IMR-90 (cell line): ENCODE measurements around the gene PC. TPM values are rescaled to one million over a fixed set of nuclear protein-coding genes. Genes with fewer than 3 reads are reported as not detected.

Source experiments
- ATAC-seq: fragments of 200-7000 bp; cut with Tn5 transposase; 2 replicates; pipeline ENCODE4 v1.9.1; 2020; ENCODE audit warnings: low read depth, mild to moderate bottlenecking, moderate library complexity
- BruUV-seq: library from RNA; stranded (reverse); fragments of 400-500 nt; replicated peaks from 2 replicates; lab custom pipeline; 2021; lab: Mats Ljungman, UMichigan
- CTCF ChIA-PET: fragments of 300-600 bp; formaldehyde crosslinking; extraction: SDS; loops from one replicate; lab custom pipeline; 2021; ENCODE audit warnings: antibody characterized with exemption; lab: Yijun Ruan, JAX
- POLR2A ChIA-PET: fragments of 300-600 bp; sonication (Branson Sonifier 250); formaldehyde crosslinking; loops from one replicate; lab custom pipeline; 2022; ENCODE audit warnings: antibody characterized with exemption; ENCODE audit not compliant: unreplicated experiment; lab: Charles Lee
- DNase-seq: peaks from one replicate; pipeline ENCODE4 v3.0.0; 2013
- H2AFZ ChIP-seq: replicated peaks from 2 replicates; pipeline ENCODE3; 2013; ENCODE audit warnings: low read length, mild to moderate bottlenecking; ENCODE audit not compliant: poor library complexity
- H2AK5ac ChIP-seq: 2 replicates; pipeline ENCODE4 v1.6.1; 2013; ENCODE audit warnings: low read depth, low read length, inconsistent platforms
- H2AK9ac ChIP-seq: replicated peaks from 2 replicates; pipeline ENCODE3; 2013; ENCODE audit warnings: mild to moderate bottlenecking, low read depth, low read length, moderate library complexity; ENCODE audit not compliant: poor library complexity
- H2BK120ac ChIP-seq: 2 replicates; pipeline ENCODE4 v1.6.1; 2013; ENCODE audit warnings: low read depth, low read length, inconsistent platforms
- H2BK15ac ChIP-seq: 3 replicates; pipeline ENCODE4 v1.6.1; 2013; ENCODE audit warnings: low read depth, low read length, inconsistent platforms
- H2BK20ac ChIP-seq: 2 replicates; pipeline ENCODE4 v1.6.1; 2013; ENCODE audit warnings: low read depth, mild to moderate bottlenecking, inconsistent platforms, low read length, moderate library complexity
- H2BK5ac ChIP-seq: 2 replicates; pipeline ENCODE4 v1.6.1; 2013; ENCODE audit warnings: mild to moderate bottlenecking, low read depth, low read length, inconsistent platforms; ENCODE audit not compliant: poor library complexity, severe bottlenecking
- H3K14ac ChIP-seq: replicated peaks from 2 replicates; pipeline ENCODE4 v1.6.1; 2013; ENCODE audit warnings: low read depth, low read length, inconsistent platforms
- H3K18ac ChIP-seq: 2 replicates; pipeline ENCODE4 v1.6.1; 2013; ENCODE audit warnings: low read depth, low read length, control low read depth
- H3K23ac ChIP-seq: 2 replicates; pipeline ENCODE4 v1.6.1; 2013; ENCODE audit warnings: low read depth, low read length, inconsistent platforms
- H3K27ac ChIP-seq: 2 replicates; pipeline ENCODE4 v1.5.1; 2013; ENCODE audit warnings: mild to moderate bottlenecking, control low read depth, low read length; ENCODE audit not compliant: insufficient read depth
- H3K27me3 ChIP-seq: 2 replicates; pipeline ENCODE4 v1.6.1; 2013; ENCODE audit warnings: low read length; ENCODE audit not compliant: control insufficient read depth, insufficient read depth
- H3K36me3 ChIP-seq: 2 replicates; pipeline ENCODE4 v1.6.1; 2013; ENCODE audit warnings: low read length, mixed read lengths; ENCODE audit not compliant: control insufficient read depth, insufficient read depth
- H3K4ac ChIP-seq: 2 replicates; pipeline ENCODE4 v1.6.1; 2013; ENCODE audit warnings: low read depth, low read length, inconsistent platforms
- H3K4me1 ChIP-seq: 2 replicates; pipeline ENCODE4 v1.6.1; 2013; ENCODE audit warnings: low read length, mixed read lengths; ENCODE audit not compliant: control insufficient read depth, insufficient read depth
- H3K4me2 ChIP-seq: 2 replicates; pipeline ENCODE4 v1.6.1; 2013; ENCODE audit warnings: low read depth, mild to moderate bottlenecking, control low read depth, low read length, moderate library complexity
- H3K4me3 ChIP-seq: 2 replicates; pipeline ENCODE4 v1.5.1; 2013; ENCODE audit warnings: low read depth, mild to moderate bottlenecking, control low read depth, low read length, moderate library complexity; ENCODE audit not compliant: insufficient read depth
- H3K56ac ChIP-seq: 2 replicates; pipeline ENCODE4 v1.6.1; 2013; ENCODE audit warnings: low read length, inconsistent platforms; ENCODE audit not compliant: insufficient read depth; ENCODE audit errors: extremely low read depth
- H3K79me1 ChIP-seq, 2 experiments: 2 replicates each; pipeline ENCODE4 v1.6.1; 2013; ENCODE audit warnings: low read length in 2 of 2, inconsistent platforms in 1 of 2, low read depth in 1 of 2
- H3K9ac ChIP-seq: 2 replicates; pipeline ENCODE4 v1.6.1; 2013; ENCODE audit warnings: low read depth, low read length, control low read depth
- H3K9me1 ChIP-seq: 2 replicates; pipeline ENCODE4 v1.6.1; 2013; ENCODE audit warnings: low read length, inconsistent platforms; ENCODE audit not compliant: insufficient read depth
- H3K9me3 ChIP-seq: 2 replicates; pipeline ENCODE4 v1.6.1; 2013; ENCODE audit warnings: low read length; ENCODE audit not compliant: control insufficient read depth, insufficient read depth
- H4K20me1 ChIP-seq: 2 replicates; pipeline ENCODE4 v1.6.1; 2013; ENCODE audit warnings: low read length, inconsistent platforms; ENCODE audit not compliant: insufficient read depth
- H4K5ac ChIP-seq: 2 replicates; pipeline ENCODE4 v1.6.1; 2013; ENCODE audit warnings: mild to moderate bottlenecking, low read depth, low read length, control low read depth
- H4K8ac ChIP-seq, 2 experiments: 2 replicates each; pipeline ENCODE4 v1.6.1; 2013; ENCODE audit warnings: low read depth in 2 of 2, low read length in 2 of 2, control low read depth in 1 of 2, inconsistent platforms in 1 of 2
- H4K91ac ChIP-seq: 2 replicates; pipeline ENCODE4 v1.6.1; 2013; ENCODE audit warnings: low read depth, low read length, inconsistent platforms; ENCODE audit not compliant: insufficient read depth
- BHLHE40 ChIP-seq: fragments of 150-350 bp; IDR thresholded peaks from 2 replicates; pipeline ENCODE4 v1.6.1; 2016; ENCODE audit warnings: mild to moderate bottlenecking, low read depth, low read length
- CEBPB ChIP-seq: IDR thresholded peaks from 2 replicates; pipeline ENCODE4 v1.6.1; 2012; ENCODE audit warnings: low read depth, low read length, improper control_type of control experiment
- CHD1 ChIP-seq: IDR thresholded peaks from 2 replicates; pipeline ENCODE4 v1.6.1; 2012; ENCODE audit warnings: low read depth, low read length, improper control_type of control experiment
- FOS ChIP-seq: fragments of 150-350 bp; IDR thresholded peaks from 2 replicates; pipeline ENCODE4 v1.6.1; 2016; ENCODE audit warnings: low read depth, low read length
- MAFK ChIP-seq: IDR thresholded peaks from 2 replicates; pipeline ENCODE4 v1.6.1; 2012; ENCODE audit warnings: low read depth, low read length, improper control_type of control experiment
- MAZ ChIP-seq: IDR thresholded peaks from 2 replicates; pipeline ENCODE4 v1.6.1; 2012; ENCODE audit warnings: low read depth, mild to moderate bottlenecking, low read length, improper control_type of control experiment, moderate library complexity, borderline replicate concordance
- MXI1 ChIP-seq: IDR thresholded peaks from 2 replicates; pipeline ENCODE4 v1.6.1; 2012; ENCODE audit warnings: low read depth, mild to moderate bottlenecking, low read length, moderate library complexity, borderline replicate concordance
- NFE2L2 ChIP-seq: fragments of 150-350 bp; IDR thresholded peaks from 2 replicates; pipeline ENCODE4 v1.6.1; 2016; ENCODE audit warnings: low read depth, mild to moderate bottlenecking, low read length
- POLR2A ChIP-seq: IDR thresholded peaks from 2 replicates; pipeline ENCODE4 v1.6.1; 2012; ENCODE audit warnings: mild to moderate bottlenecking, low read depth, low read length
- RCOR1 ChIP-seq: IDR thresholded peaks from 2 replicates; pipeline ENCODE4 v1.6.1; 2012; ENCODE audit warnings: mild to moderate bottlenecking, low read length, improper control_type of control experiment; ENCODE audit not compliant: insufficient replicate concordance
- WGBS, 2 experiments: methylation state at CpG; one replicate each; pipeline versions ENCODE4 v1.1.5 to v1.1.7; 2013; ENCODE audit warnings: missing lambda C conversion rate in 2 of 2; ENCODE audit not compliant: insufficient read length in 1 of 2; ENCODE audit errors: extremely low coverage in 2 of 2; 5-methylcytosine and 5-hydroxymethylcytosine counted together
- dilution Hi-C: fragments of 300-500 bp; cut with HindIII; formaldehyde crosslinking; loops from one replicate; pipeline ENCODE4 v1.14.3; 2018; ENCODE audit warnings: low sequenced_read_pairs; ENCODE audit not compliant: unreplicated experiment
- in situ Hi-C: fragments of 300-500 bp; cut with MboI; formaldehyde crosslinking; loops from 3 replicates; pipeline ENCODE4 v1.14.3; 2019; ENCODE audit warnings: low sequenced_read_pairs, inconsistent platforms, mixed read lengths
- intact Hi-C: fragments of 100-400 bp; cut with micrococcal nuclease; formaldehyde crosslinking; loops from 2 replicates; pipeline ENCODE4 v1.10.0; 2022
- polyA plus RNA-seq, 3 experiments: library from polyadenylated mRNA; depleted of rRNA; stranded (reverse); fragments of >200 nt; gene quantifications; 2 replicates each; pipeline ENCODE4 v1.2.3, GENCODE V29; 2012; ENCODE audit warnings: low replicate concordance in 1 of 3
- total RNA-seq: library from RNA; depleted of rRNA; stranded (reverse); fragments of >200 nt; gene quantifications from 2 replicates; pipeline ENCODE4 v1.2.3, GENCODE V29; 2012
- TF ChIP-seq, protein P1 (sequence below): fragments of 150-350 bp; IDR thresholded peaks from 2 replicates; pipeline ENCODE4 v1.6.1; 2017; ENCODE audit warnings: mild to moderate bottlenecking, antibody characterized with exemption, low read length, low read depth
- TF ChIP-seq, protein P2 (sequence below): conservative IDR thresholded peaks from 2 replicates; pipeline ENCODE4 v1.5.1; 2012; ENCODE audit warnings: mild to moderate bottlenecking, low read depth, low read length, improper control_type of control experiment
- TF ChIP-seq, protein P3 (sequence below): fragments of 150-350 bp; IDR thresholded peaks from 2 replicates; pipeline ENCODE4 v1.6.1; 2016; ENCODE audit warnings: low read depth, mild to moderate bottlenecking, low read length, moderate library complexity, borderline replicate concordance

Gene PC
- total and polyA plus RNA-seq, 2 of the 4 experiments (the other 2 are of a cell fraction) = 13.6 to 15.7 TPM

DNA sequence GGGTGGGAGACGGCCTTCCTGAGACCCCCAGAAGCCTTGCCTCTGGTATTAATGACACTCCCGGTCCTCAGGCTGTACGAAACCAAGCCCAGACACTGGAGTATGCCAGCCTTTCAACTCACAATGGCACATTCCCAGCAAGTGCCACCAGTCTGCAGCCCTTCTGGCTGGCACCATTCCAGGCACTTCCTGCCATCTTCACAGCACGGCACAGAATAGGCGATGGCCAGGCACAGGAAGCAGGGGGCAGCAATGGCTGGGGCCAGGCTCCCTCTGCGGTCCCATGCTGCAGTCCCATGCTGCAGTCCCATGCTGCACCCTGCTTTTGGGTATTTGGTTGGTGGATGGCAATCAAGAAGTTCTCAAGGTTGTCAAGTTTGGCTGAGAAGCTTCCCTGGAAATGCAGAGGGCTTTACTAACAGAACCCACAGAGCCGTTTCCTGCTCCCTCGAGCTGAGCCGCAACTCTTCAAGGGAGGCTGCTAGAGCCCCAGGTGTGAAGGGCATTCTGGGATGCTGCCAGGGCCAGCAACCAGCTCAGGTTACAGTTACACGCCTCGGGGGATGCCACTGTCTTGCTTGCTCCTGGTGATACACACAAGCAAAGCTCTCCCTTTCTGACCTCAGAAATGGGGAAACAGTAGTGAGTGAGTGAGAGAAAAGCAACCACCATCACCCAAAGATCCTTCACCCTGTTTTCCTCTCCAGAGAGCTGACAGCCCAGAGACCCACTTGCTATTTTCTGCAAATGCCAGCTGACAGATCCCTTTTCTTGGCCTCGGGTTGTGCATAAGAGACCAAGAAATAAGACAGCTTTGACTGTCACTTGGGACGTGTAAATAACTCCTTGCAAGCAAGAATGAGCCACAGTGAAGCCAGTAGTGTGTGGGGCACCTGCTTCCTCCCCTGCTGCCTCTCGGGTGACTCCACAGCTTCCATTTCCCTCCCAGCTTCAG is 77.4 kb downstream of the PC start:
- H3K9me3 ChIP-seq = no peaks in the 10 kb centered on the region
- ATAC-seq = no peak
- no peak overlapping the region for H2BK5ac ChIP-seq
- H3K9me1 ChIP-seq = peaks cover 5% of the 10 kb centered on the region; the same call in 1 of the 2 replicates
- H4K91ac ChIP-seq = peak overlapping the region; percentile 28; the same call in 1 of the 2 replicates
- H3K27ac ChIP-seq = no peak overlapping the region
- no peak overlapping the region; the same call in 1 of the 2 replicates for H3K4ac ChIP-seq
- H3K4me1 ChIP-seq = peaks cover 43% of the 10 kb centered on the region
- no peak overlapping the region for H3K18ac ChIP-seq
- no peak overlapping the region for H4K8ac ChIP-seq
- H3K36me3 ChIP-seq = no peaks in the 10 kb centered on the region
- dilution Hi-C loops = no loop called here
- no peak overlapping the region for H3K9ac ChIP-seq
- H3K56ac ChIP-seq = no peak overlapping the region
- in situ Hi-C loops = no loop called here
- H2AFZ ChIP-seq = peak overlapping the region; percentile 44
- peak overlapping the region; percentile 45 for H2AK9ac ChIP-seq
- no peak overlapping the region for H3K23ac ChIP-seq
- H3K4me2 ChIP-seq = no peak overlapping the region
- intact Hi-C loops = loop anchor here (5.0 kb wide), 1 partner anchor 77 kb away; the partner anchor contains the start of gene PC
- ChIA-PET POLR2A (no interaction called here), CTCF (interaction anchor here (0.9 kb wide), 1 partner anchor 136 kb away, joined by 4 read pairs; no protein-coding TSS in a partner anchor)
- H4K5ac ChIP-seq = no peak overlapping the region
- H3K14ac ChIP-seq = peak overlapping the region; percentile 60; the same call in 1 of the 2 replicates
- H4K20me1 ChIP-seq = no peaks in the 10 kb centered on the region
- no peaks in the 10 kb centered on the region for H3K27me3 ChIP-seq
- no peak overlapping the region for H3K4me3 ChIP-seq
- WGBS, 2 experiments = 84% methylated on average over 6 of the region's 14 CpGs; no CpG with 5 or more reads in 1 of the 2 experiments
- H2BK120ac ChIP-seq = no peak overlapping the region
- no TSS peak for BruUV-seq
- peak overlapping the region; percentile 7; the same call in 1 of the 2 replicates for H2AK5ac ChIP-seq
- no peak overlapping the region for H2BK20ac ChIP-seq
- H2BK15ac ChIP-seq = no peak overlapping the region
- H3K79me1 ChIP-seq = peaks cover 0 to 25% of the 10 kb centered on the region in 2 experiments; a peak in 2 of 4 replicates
- DNase-seq = peak; percentile 22
- TF ChIP-seq, protein P1, sequence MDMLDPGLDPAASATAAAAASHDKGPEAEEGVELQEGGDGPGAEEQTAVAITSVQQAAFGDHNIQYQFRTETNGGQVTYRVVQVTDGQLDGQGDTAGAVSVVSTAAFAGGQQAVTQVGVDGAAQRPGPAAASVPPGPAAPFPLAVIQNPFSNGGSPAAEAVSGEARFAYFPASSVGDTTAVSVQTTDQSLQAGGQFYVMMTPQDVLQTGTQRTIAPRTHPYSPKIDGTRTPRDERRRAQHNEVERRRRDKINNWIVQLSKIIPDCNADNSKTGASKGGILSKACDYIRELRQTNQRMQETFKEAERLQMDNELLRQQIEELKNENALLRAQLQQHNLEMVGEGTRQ = no peak
- TF ChIP-seq, protein P2, sequence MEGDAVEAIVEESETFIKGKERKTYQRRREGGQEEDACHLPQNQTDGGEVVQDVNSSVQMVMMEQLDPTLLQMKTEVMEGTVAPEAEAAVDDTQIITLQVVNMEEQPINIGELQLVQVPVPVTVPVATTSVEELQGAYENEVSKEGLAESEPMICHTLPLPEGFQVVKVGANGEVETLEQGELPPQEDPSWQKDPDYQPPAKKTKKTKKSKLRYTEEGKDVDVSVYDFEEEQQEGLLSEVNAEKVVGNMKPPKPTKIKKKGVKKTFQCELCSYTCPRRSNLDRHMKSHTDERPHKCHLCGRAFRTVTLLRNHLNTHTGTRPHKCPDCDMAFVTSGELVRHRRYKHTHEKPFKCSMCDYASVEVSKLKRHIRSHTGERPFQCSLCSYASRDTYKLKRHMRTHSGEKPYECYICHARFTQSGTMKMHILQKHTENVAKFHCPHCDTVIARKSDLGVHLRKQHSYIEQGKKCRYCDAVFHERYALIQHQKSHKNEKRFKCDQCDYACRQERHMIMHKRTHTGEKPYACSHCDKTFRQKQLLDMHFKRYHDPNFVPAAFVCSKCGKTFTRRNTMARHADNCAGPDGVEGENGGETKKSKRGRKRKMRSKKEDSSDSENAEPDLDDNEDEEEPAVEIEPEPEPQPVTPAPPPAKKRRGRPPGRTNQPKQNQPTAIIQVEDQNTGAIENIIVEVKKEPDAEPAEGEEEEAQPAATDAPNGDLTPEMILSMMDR = no peak
- TF ChIP-seq, protein P3, sequence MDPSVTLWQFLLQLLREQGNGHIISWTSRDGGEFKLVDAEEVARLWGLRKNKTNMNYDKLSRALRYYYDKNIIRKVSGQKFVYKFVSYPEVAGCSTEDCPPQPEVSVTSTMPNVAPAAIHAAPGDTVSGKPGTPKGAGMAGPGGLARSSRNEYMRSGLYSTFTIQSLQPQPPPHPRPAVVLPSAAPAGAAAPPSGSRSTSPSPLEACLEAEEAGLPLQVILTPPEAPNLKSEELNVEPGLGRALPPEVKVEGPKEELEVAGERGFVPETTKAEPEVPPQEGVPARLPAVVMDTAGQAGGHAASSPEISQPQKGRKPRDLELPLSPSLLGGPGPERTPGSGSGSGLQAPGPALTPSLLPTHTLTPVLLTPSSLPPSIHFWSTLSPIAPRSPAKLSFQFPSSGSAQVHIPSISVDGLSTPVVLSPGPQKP = no peak
- TF ChIP-seq BHLHE40 (no peak), MXI1 (no peak), NFE2L2 (no peak), MAFK (no peak), MAZ (no peak), POLR2A (no peak), CHD1 (no peak), FOS (no peak), CEBPB (no peak), RCOR1 (no peak)
